Effector memory CD4-positive, alpha-beta T cell (primary cell): ENCODE results near the gene RFC5.
"Not testable (repeated sequence)": the region's sequence is repeated elsewhere in the genome, so short reads cannot be mapped to it uniquely, and the experiment has no call there.

ENCODE experiments used
- DNase-seq, 3 donors: peaks; one replicate each; pipeline ENCODE4 v3.0.0-alpha.2; 2020
- H3K27ac ChIP-seq: 2 replicates; pipeline ENCODE4 v1.7.0; 2013; ENCODE audit warnings: mild to moderate bottlenecking, low read length, moderate library complexity; ENCODE audit not compliant: insufficient read depth, poor library complexity, severe bottlenecking
- H3K27me3 ChIP-seq: replicated peaks from 2 replicates; pipeline ENCODE4 v1.7.0; 2013; ENCODE audit warnings: mild to moderate bottlenecking, low read length; ENCODE audit not compliant: insufficient read depth, control insufficient read depth, poor library complexity, severe bottlenecking
- H3K36me3 ChIP-seq: 2 replicates; pipeline ENCODE4 v1.7.0; 2013; ENCODE audit warnings: mild to moderate bottlenecking, low read length, moderate library complexity; ENCODE audit not compliant: control insufficient read depth, insufficient read depth
- H3K4me1 ChIP-seq: 2 replicates; pipeline ENCODE4 v1.7.0; 2013; ENCODE audit warnings: low read length, mild to moderate bottlenecking; ENCODE audit not compliant: control insufficient read depth, insufficient read depth, poor library complexity, severe bottlenecking
- H3K4me3 ChIP-seq: 2 replicates; pipeline ENCODE4 v1.7.0; 2013; ENCODE audit warnings: low read length, low read depth, mild to moderate bottlenecking; ENCODE audit not compliant: insufficient read depth, poor library complexity, severe bottlenecking
- H3K9me3 ChIP-seq: 2 replicates; pipeline ENCODE4 v1.7.0; 2013; ENCODE audit warnings: mild to moderate bottlenecking, low read length, moderate library complexity; ENCODE audit not compliant: control insufficient read depth

The RFC5 gene

DNA sequence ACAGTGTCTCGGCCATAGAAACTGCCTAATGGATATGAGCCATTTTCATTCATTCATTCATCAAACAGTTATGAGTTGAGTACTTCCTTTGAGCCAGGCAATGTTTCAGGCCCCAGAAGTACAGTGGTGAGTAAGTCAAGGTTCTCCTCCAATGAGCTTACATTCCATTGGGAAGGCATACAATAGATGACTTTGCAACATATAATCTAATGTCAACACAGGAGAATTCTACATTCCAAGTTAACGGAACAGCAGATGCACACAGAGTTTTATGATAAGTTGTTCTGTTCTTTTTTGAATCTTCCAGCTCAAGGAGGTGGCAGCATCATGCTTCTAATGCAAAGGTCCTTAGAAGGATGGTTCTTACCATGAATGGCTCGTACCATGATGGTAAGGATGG is 3.2 kb upstream of the RFC5 start:
- Histone ChIP-seq H3K4me1 (peaks cover 7% of the 10 kb centered on the region), H3K9me3 (no peaks in the 10 kb centered on the region), H3K4me3 (no peak overlapping the region), H3K27ac (no peak overlapping the region), H3K27me3 (no peaks in the 10 kb centered on the region), H3K36me3 (no peaks in the 10 kb centered on the region)
- DNase-seq: no peak

GRCh38 chr12:118015306-118015705 is 1.2 kb upstream of the RFC5 start:
- DNase-seq: no peak
- H3K4me3 ChIP-seq: no peak overlapping the region
- H3K27ac ChIP-seq: no peak overlapping the region
- no peaks in the 10 kb centered on the region for H3K27me3 ChIP-seq
- peaks cover 7% of the 10 kb centered on the region for H3K36me3 ChIP-seq
- H3K9me3 ChIP-seq: no peaks in the 10 kb centered on the region
- peaks cover 7% of the 10 kb centered on the region for H3K4me1 ChIP-seq

DNA sequence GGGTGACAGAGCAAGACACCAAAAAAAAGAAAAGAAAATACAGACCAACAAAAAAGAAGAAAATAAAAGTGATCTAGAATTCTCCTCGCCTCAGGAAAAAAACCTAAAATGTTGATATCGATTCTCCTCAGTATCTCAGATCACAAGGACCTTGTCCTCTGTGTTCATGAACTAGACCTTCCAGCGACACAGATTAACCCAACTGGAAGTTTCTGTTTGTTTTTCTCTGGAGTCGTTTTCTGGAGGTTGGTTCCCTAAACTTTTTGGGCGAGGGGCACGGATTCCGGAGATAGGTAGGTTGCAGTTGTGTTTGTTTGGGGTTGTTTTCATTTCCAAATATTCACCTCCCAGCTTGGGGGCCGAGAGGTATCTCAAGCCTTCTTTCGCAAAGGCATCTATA is 559 bp upstream of the RFC5 start:
- Histone ChIP-seq H3K36me3 (peaks cover 7% of the 10 kb centered on the region), H3K4me3 (peak overlapping the region; percentile 89), H3K27ac (no peak overlapping the region), H3K27me3 (no peaks in the 10 kb centered on the region), H3K4me1 (peaks cover 7% of the 10 kb centered on the region), H3K9me3 (no peaks in the 10 kb centered on the region)
- no peak for DNase-seq

DNA sequence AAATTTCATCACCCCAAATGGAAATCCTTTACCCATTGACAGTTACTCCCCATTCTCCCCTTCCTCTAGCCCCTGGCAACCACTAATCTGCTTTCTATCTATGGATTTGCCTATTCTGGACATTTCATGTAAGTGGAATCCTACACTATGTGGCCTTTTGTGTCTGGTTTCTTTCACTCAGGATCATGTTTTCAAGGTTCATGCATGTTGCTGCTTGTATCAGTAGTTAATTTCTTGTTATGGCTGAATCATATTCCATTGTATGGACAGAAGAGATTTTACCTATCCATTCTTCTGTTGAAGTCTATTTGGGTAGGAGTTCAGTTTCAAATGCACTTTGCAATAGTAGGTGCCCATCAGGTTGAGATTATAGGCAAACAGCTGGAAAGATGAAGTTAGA is 1.4 kb downstream of the RFC5 start:
- Histone ChIP-seq H3K9me3 (no peaks in the 10 kb centered on the region), H3K4me3 (no peak overlapping the region), H3K4me1 (peaks cover 7% of the 10 kb centered on the region), H3K36me3 (peaks cover 13% of the 10 kb centered on the region), H3K27ac (no peak overlapping the region), H3K27me3 (no peaks in the 10 kb centered on the region)
- no peak for DNase-seq

GRCh38 chr12:118020036-118020435 is 3.5 kb downstream of the RFC5 start:
- peaks cover 19% of the 10 kb centered on the region for H3K36me3 ChIP-seq
- no peaks in the 10 kb centered on the region for H3K9me3 ChIP-seq
- DNase-seq: no peak

GRCh38 chr12:118022097-118022727 is 5.7 kb downstream of the RFC5 start:
- not testable (repeated sequence) for H3K4me1 ChIP-seq, DNase-seq, H3K9me3 ChIP-seq, H3K27ac ChIP-seq, H3K27me3 ChIP-seq, H3K4me3 ChIP-seq
- H3K36me3 ChIP-seq: peaks cover 37% of the 10 kb centered on the region

More at GRCh38 chr12:118020036-118020435, 3.5 kb downstream of the RFC5 start:
- Histone ChIP-seq H3K4me1 (peaks cover 7% of the 10 kb centered on the region), H3K27ac (no peak overlapping the region), H3K27me3 (no peaks in the 10 kb centered on the region), H3K4me3 (no peak overlapping the region)

GRCh38 chr12:118022728-118023109 is 6.2 kb downstream of the RFC5 start:
- no peaks in the 10 kb centered on the region for H3K4me1 ChIP-seq
- DNase-seq: no peak
- H3K9me3 ChIP-seq: no peaks in the 10 kb centered on the region
- H3K27ac ChIP-seq: no peak overlapping the region
- H3K4me3 ChIP-seq: no peak overlapping the region
- no peaks in the 10 kb centered on the region for H3K27me3 ChIP-seq
- H3K36me3 ChIP-seq: peaks cover 37% of the 10 kb centered on the region

- Histone ChIP-seq H3K27ac (no peak overlapping the region), H3K4me1 (no peaks in the 10 kb centered on the region), H3K27me3 (no peaks in the 10 kb centered on the region), H3K4me3 (no peak overlapping the region), H3K9me3 (no peaks in the 10 kb centered on the region), H3K36me3 (peaks cover 37% of the 10 kb centered on the region)
- no peak for DNase-seq
These were observed 6.9 kb downstream of the RFC5 start for GRCh38 chr12:118023301-118023860.

DNA sequence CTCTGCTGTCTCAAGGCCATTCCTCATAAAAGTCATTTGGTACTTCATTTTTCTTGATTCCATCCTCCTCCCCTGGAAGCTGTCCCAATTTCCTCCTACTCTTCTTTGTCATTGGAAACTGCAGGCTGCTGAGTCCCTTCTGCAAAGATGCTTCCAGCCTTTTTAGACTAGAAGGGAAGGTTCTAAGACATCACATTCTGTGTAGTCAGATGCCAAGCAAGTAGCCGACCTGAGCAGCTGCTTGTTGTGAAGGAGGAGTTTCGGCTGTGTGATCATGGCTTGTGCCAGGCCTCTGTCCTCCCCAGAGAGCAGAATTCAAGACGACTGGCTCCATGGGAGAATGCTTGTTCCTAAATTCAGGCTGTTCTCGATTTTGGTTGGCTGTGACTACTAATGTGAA is 8.7 kb downstream of the RFC5 start:
- no peak overlapping the region for H3K4me3 ChIP-seq
- H3K27ac ChIP-seq: no peak overlapping the region
- DNase-seq: no peak
- peaks cover 31% of the 10 kb centered on the region for H3K36me3 ChIP-seq
- H3K27me3 ChIP-seq: no peaks in the 10 kb centered on the region
- H3K9me3 ChIP-seq: no peaks in the 10 kb centered on the region
- H3K4me1 ChIP-seq: no peaks in the 10 kb centered on the region

DNA sequence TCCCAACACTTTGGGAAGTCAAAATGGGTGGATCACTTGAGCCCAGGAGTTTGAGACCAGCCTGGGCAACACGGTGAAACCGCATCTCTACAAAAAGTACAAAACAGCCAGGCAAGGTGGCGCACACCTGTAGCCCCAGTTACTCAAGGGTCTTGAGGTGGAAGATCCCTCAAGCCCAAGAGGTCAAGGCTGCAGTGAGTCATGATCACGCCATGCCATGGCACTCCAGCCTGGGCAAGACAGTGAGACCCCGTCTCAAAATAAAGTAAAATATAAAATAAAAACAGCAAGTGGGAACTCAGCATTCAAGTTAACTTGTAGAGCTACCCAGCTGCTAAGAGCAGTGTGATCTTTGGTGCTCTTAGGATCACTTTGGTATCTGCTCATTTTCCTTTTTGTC is 12.7 kb downstream of the RFC5 start:
- Histone ChIP-seq H3K36me3 (peaks cover 43% of the 10 kb centered on the region), H3K4me3 (no peak overlapping the region), H3K27ac (no peak overlapping the region), H3K27me3 (no peaks in the 10 kb centered on the region), H3K4me1 (no peaks in the 10 kb centered on the region), H3K9me3 (no peaks in the 10 kb centered on the region)
- no peak for DNase-seq
